GM10847 (cell line): ENCODE data around the gene TGFBR2.

Experiments used
- POLR2A ChIP-seq: IDR thresholded peaks from 2 replicates; pipeline ENCODE4 v1.6.1; 2011; ENCODE audit not compliant: insufficient read length; ENCODE audit errors: extremely low read depth

Gene TGFBR2

DNA sequence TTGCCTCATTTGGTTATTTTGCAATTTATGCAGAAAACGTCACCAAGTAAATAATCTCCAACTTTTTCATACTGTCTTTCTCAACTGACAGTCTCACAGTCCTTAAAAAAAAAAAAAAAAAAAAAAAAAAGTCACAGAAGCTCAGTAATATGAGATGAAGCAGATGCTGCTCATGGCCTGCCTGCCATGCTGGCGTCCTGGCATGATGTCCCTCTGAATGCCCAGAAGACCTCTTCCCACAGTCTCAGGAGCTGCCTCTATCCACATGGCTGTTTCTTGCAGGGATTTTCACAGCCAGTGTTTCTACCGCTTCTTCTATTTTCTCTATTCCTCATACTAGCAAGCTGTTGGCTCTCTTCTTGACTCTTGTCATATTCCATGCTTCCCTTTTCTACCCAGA lies 87.7 kb downstream of the TGFBR2 start:
- no peak for TF ChIP-seq POLR2A

DNA sequence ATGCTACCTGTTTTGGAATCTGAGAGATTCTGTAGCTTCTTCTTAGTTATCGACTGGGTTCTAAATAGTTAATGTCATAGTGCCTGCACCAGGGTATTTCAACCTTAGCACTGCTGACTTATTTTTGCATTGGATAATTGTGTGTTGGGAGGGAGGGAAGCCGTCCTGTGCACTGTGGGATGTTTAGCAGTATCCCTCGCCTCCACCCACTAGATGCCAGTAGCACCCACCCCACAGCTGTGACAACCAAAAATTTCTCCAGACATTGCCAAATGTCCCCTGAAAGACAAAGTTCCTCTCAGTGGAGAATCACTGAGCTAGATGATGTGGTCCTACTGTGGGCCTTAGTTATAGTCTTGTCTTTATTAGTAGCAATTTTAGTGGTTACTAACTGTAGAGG lies 88.3 kb downstream of the TGFBR2 start:
- TF ChIP-seq POLR2A: no peak

DNA sequence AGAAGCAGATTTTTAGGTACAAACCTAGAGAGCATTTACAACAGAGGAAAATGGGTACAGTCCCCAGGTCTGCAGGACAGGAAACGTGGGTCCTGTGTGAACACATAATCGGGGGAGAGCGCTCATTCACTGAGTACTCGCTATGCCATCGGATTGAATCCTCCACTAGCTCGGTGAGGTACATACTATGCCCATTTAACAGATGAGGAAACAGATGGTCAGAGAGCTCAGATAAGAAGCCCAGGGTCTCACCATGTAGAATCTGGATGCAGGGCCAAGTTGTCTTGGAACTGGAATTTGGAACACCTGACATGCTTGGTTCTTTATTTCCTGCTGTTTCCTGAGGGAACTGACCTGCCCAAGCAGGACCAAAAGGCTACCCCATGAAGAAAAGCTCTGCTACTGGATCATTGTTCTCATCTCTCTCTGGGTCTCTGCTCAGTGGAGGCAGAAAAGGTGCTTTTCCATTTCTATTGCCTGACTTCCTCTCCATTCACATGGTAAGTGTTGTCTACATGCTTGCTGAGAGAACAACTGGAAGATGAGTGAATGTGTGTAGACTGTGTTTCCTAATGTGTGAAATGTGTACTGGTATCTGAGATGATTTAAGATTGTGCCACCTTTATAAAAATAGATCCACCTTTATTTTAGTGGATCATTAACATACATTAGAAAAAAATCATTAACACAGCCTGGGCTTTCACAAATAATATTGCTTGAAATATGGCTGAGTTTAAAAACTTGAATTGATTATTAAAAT lies 89.1 kb downstream of the TGFBR2 start:
- TF ChIP-seq POLR2A: no peak

DNA sequence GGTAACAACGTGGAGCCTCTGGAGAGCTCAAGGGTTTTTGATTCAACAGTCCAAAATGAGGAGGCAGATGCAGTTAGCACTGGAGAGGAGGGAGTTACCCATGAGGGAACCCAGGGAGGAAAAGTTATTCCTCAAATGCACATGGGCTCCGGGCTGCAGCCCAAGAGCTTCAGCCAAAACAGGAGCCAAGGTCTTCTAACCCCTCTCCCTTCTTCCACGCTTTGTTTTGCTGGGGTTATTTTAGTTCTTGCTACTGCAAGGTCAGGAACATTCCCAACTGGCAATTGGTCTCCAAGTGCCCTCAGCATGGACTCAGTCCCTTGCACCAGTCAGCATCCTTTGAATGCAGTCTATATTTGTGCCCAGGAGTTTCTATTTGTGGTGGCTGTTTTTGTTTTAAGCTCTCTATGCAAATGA lies 90.0 kb downstream of the TGFBR2 start:
- no peak for TF ChIP-seq POLR2A

DNA sequence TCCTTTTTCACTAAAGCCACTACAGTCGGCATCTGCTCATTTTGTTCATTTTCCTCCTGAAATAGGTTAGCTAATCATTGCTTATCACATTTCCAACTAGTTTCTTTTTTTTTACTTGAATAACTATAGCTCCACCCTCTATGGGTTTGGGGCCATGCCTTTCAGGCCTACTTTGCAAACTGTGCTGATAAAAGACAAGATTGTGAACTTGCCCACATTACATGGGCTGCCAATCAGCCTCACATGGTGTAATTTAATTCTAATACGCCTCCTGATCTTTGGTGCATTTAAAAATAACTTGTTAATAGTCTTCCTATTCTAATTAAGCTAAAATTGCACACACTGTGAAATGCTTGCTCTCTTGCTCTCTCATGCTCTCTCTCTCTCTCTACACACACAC lies 90.5 kb downstream of the TGFBR2 start:
- no peak for TF ChIP-seq POLR2A

DNA sequence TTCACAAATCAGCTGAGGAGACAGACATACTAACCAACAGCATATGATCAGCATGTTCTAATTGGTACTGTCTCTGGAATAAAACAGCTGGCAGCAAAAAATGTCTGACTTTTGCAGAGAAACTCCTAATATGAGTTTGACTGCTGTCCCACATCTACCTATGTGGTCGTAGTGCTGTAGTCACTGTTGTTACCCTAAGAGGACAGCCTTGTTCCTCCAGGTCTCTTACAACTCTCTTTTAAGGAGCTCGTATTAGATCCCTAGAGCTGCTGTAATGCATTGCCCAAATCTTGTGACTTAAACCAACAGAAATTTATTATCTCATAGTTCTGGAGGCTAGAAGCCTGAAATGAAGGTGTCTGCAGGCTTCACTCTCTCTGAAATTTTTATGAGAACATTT lies 92.1 kb downstream of the TGFBR2 start:
- TF ChIP-seq POLR2A: no peak

DNA sequence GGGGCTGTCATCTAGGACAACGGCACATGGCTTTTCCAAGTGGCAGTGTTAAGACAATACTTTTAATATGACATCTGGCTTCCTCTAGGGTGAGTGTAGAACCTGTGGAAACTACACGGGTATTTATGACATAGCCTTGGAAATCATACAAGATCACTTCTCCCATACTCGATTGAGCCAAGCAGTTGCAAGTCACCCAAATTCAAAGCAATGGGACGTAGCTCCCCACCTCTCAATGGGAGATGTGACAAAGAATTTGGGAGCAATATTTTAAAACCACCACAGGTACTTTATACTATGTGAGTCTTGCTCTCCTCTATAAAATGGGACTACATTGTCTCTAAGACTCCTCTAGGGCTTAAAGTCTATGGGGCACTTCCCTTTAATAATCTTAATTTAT lies 93.5 kb downstream of the TGFBR2 start:
- no peak for TF ChIP-seq POLR2A

DNA sequence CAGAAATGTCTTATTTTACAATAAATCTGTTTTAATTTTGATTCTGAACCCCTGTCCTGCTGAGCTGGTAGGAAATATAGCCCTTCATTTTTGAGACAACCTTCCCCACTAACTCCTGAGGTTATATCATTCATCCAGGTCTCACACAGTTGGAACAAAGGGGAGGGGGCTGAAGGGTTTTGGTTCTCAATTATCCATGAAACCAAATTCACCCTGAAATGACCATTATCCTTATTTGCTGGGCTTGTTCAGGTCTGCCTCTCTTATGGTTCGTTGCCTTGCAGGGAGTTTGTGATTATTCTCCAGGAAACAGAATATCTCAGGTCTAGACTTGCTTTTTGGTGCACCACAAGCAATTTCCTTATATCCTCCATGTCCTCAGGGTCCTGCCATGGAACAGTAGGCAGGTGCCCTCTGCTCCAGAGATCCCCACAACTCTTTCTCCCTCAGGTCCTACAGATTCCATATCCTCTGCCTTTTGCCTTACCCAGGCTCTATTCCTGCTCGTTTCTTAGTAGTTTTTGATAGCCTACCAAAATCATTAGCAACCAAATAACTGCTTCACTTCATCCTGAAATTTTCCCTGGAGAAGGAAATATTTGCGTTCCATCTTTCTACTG lies 94.4 kb downstream of the TGFBR2 start:
- no peak for TF ChIP-seq POLR2A

DNA sequence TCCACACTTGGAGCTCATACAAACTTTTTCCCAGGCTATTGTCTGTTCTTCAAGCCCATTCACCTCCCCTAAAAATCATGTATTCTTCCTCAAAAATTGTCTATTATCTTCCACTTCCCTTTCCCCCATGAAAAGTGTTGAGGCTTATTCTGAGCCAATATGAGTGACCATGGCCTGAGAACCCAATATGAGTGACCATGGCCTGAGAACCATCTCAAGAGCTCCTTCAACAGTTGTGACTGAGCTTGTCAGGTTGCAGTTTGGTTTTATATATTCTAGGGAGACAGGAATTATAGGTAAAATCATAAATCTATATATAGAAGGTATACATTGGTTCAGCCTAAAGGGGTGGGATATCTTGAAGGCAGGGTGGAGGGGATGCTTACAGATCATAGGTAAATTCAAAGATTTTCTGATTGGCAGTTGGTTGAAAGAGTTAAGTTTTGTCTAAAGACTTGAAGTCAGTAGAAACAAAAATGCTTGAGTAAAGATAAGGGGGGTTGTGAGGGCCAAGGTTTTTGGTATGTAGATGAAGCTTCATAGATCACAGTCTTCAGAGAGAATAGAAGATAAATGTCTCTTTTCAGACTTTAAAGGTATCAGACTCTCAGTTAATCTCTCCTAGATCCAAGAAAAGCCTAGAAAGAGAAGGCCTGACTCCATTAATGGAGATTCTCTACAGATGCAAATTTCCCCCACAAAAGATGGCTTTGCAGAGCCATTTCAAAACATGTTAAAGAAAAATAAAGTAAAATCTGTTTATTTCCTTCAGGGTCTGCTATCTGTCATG lies 95.8 kb downstream of the TGFBR2 start:
- TF ChIP-seq POLR2A: no peak

DNA sequence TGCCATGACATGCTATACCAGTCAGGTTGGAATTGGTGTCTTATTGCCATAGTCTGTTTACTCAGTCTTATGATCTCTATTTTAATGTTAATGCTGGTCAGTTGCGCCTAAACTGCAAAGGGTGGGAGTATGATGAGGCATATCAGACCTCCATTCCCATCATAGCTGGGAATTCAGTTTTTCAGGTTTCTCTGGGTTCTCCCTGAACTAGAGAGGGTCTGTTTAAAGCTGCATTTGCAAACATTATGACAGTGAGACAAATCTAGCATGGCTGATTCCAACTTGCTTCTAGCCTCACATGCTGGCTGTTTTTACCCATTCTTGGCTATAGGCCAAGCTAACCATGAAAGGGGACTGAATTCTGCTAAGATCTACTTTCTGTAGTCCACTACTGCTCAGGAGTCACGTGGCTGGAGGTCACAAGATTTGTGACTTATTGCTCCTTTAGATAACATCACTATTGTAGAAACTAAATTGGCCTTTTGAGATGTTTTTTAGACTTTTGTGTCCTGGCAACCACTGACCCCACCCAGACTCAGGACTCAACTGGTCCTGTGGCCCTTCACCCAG lies 96.5 kb downstream of the TGFBR2 start:
- no peak for TF ChIP-seq POLR2A

DNA sequence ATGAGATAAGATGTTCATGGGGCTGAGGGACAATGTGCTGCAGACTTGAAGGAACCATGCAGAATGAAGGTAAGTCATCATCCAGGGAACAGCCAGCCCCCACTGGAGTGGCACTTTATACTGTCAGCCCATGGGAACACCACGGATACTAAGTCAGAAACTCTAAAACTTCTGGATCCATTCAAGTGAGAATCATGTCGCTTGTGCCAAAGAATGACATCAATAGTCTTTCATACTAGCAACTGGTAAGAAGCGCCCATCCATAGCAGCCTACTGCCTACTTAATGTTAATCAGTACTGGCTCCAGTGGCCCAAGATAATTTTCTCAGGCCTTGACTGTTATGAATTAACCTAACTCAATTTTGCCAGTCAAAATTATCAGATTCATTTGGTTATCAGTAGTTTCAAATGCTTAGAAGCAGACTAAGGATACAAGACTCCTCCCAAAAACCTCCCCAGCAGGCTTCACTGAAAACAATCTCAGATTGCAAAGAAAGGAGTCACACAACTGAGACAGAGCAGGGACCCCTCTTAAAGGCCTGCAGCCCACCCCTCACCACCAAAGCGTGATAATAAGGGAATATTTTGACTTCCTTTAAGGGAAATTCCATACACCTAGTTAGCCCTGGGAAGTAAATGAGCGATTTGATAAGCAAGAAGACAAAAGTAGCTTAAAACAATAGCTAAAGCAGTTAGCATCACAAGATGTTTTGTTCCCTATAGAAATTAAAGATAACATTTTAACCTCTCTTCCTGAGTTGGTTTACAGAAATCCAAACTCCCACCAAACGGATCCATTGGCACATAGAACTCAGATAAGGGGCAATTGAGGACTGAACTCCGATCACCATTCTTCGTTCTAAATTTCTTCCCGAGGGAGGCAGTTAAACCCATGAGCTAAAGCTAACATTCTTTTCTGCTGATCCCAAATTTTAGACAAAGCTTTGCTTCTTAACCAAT lies 98.8 kb downstream of the TGFBR2 start:
- TF ChIP-seq POLR2A: no peak

DNA sequence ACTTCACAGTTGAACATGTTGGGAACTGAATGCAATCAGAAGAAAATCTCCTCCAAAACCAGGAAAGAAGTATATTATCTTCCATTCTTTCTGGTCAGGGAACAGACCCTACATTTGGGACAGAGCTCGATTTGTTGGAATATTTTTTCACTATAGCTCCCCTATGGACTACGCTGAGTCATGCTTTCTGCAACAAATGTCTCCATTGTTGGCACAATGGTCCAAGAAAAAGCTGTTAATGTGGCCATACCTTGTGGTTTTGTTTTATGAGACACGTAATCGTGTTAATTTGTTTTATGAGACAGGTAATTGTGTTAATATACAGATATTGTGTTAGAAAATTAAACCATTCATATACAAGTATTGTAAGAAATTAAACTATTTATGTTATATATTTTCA lies 101.4 kb downstream of the TGFBR2 start:
- TF ChIP-seq POLR2A: no peak

DNA sequence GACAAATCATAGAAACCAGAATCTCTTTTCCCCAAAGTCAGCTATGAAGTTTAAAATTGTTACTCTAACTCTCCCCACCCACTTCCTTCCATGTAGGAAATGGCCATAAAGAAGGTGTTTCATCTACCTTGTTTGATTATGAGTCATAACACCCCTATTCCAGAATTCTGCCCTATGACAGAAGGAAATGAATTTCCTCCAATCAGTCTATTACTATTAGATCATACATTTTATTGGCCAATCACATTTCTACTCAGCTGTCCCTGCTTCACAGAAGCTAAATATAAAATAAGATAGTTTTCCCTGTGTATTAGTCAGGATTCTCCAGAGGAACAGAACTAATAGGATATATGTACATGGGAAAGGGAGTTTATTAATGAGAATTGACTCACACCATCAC lies 102.1 kb downstream of the TGFBR2 start:
- TF ChIP-seq POLR2A: no peak

DNA sequence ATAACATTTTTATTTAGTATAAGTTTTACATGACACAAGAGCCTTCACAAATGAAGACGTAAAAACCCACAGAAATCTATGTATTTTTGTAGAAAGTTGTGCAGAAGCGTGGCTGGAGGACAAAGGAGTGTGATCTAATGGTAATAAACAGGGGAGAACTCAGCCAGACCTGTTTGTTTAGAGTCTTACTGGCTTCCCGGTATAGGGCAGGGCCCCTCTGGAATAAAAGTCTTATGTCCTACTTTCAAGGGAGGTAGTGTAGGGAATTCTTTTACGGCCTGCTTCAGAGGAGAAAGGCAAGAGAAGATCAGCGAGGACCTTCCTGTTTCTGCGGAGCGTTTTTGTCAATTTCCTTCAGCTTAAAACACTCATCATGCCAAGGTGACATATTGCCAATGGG lies 103.6 kb downstream of the TGFBR2 start:
- no peak for TF ChIP-seq POLR2A

DNA sequence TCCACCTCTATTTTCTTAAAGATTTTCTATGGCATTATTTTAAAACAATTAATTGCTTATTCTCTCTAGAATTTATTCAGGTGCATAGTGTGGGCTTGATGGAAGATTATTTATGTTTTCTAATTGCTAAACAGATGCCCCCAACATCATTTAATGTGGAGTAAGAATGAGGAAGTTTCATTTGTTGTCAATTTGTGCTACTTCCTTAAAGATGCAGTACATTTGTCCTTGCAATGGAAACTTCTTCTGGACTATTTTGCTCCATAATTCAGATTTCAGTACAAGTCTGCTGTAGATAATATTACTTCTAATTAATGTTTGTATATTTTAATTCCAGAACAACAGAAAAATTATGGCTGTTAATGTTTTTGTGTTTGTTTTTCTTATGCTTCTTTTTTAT lies 104.8 kb downstream of the TGFBR2 start:
- TF ChIP-seq POLR2A: no peak

DNA sequence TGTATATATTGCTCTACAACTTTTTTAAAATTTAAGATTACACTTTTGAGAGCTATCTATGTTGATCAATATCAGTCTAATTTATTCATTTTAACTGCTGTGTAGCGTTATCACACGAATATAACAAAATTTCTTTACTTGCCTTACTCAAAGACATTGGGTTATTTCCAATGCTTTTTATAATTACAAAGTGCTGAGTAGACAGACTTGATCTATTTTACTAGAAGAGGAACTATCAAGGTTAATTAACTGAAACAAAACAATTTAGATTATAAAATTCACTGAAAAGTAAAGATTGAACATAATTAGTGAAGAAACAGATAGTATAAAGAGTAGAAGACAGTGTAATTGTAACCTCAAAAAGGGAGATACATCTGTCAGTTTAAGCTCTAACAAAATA lies 105.5 kb downstream of the TGFBR2 start:
- no peak for TF ChIP-seq POLR2A
